Activated CD4-positive, alpha-beta memory T cell treated with anti-CD3 and anti-CD28 coated beads, Interleukin-2, amount 10 ng/mL, durations not matched to agents 7 days and 5 days (primary cell): ENCODE results near the gene NCOA5. TPM values are rescaled to one million over a fixed set of nuclear protein-coding genes. Genes with fewer than 3 reads are reported as not detected.

ENCODE experiments used
- CTCF ChIA-PET: fragments of 350-600 bp; sonication (Branson Sonifier 250); formaldehyde crosslinking; loops from one replicate; lab custom pipeline; 2021; ENCODE audit warnings: antibody characterized with exemption, inconsistent platforms; lab: Charles Lee
- POLR2A ChIA-PET: fragments of 350-600 bp; sonication (Branson Sonifier 250); formaldehyde crosslinking; loops from one replicate; lab custom pipeline; 2021; ENCODE audit warnings: antibody characterized with exemption; lab: Charles Lee
- DNase-seq: peaks from one replicate; pipeline ENCODE4 v3.0.0-alpha.2; 2020
- H3K27ac Mint-ChIP-seq: one replicate; pipeline ENCODE4 v1.8.0; 2021; ENCODE audit warnings: mild to moderate bottlenecking, mixed read lengths
- H3K27me3 Mint-ChIP-seq: one replicate; pipeline ENCODE4 v1.8.0; 2021; ENCODE audit warnings: mixed read lengths
- H3K36me3 Mint-ChIP-seq: one replicate; pipeline ENCODE4 v1.8.0; 2021; ENCODE audit warnings: low read depth, mixed read lengths
- H3K4me1 Mint-ChIP-seq: one replicate; pipeline ENCODE4 v1.8.0; 2021; ENCODE audit warnings: mixed read lengths
- H3K4me3 Mint-ChIP-seq: one replicate; pipeline ENCODE4 v1.8.0; 2021; ENCODE audit warnings: mild to moderate bottlenecking, mixed read lengths
- H3K9me3 Mint-ChIP-seq: one replicate; pipeline ENCODE4 v1.8.0; 2021; ENCODE audit warnings: mixed read lengths
- total RNA-seq, 2 experiments: library from RNA; stranded (reverse); gene quantifications; one replicate each; pipeline ENCODE4 v1.2.3, GENCODE V29; 2021

The NCOA5 gene
- total RNA-seq = 10 to 100 TPM; 24.6 to 26.3 TPM

- H3K27me3 Mint-ChIP-seq = no peaks in the 10 kb centered on the region
- H3K4me1 Mint-ChIP-seq = peaks cover 35% of the 10 kb centered on the region
- no peaks in the 10 kb centered on the region for H3K9me3 Mint-ChIP-seq
- POLR2A ChIA-PET = interaction anchor here (1.8 to 2.4 kb wide), 2 partner anchors 12 to 29 kb away, joined by 5 to 8 read pairs; no protein-coding TSS in a partner anchor
- CTCF ChIA-PET = interaction anchor here (0.6 to 4.1 kb wide), 6 partner anchors 67 to 300 kb away, joined by 3 to 20 read pairs (median 6); partner anchors contain the start of gene ZNF335
- peak within 1 kb of the TSS; percentile 82 for H3K27ac Mint-ChIP-seq
- peak within 1 kb of the TSS; percentile 84 for H3K4me3 Mint-ChIP-seq
- DNase-seq = peak; percentile 96
- peaks cover 6% of the 10 kb centered on the region for H3K36me3 Mint-ChIP-seq
Measured at GRCh38 chr20:46089417-46090388, at the start of gene NCOA5. Gene NCOA5 (minus strand): TSS chr20:46089962. CDS start chr20:46079424, 10,538 bp downstream.

GRCh38 chr20:46139266-46139889 is 49.6 kb upstream of the NCOA5 start:
- Mint-ChIP-seq H3K27me3 (peaks cover 38% of the 10 kb centered on the region), H3K9me3 (no peaks in the 10 kb centered on the region), H3K27ac (no peak overlapping the region), H3K4me1 (no peaks in the 10 kb centered on the region), H3K4me3 (no peak overlapping the region), H3K36me3 (no peaks in the 10 kb centered on the region)
- ChIA-PET CTCF (no interaction called here), POLR2A (no interaction called here)
- DNase-seq = no peak

DNA sequence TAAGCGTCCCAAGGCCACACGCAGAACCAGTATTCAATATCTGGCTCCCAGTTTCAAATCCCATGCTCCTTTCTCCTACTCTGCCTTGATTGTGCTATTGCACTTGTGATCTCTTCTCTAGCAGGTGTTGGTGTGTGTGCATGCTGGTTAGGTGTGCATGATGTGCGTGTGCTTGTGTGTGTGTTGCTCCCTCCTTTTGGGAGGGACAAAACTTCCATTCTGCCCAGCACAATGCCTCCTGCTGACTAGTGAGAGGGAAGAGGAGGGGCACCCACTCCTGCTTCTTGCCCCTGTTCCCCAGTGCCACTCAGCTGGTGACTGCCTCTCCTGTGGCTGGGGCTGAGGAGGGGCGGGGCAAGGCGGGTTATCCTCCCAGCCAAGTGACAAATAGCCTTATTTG is 48.1 kb upstream of the NCOA5 start:
- H3K4me3 Mint-ChIP-seq = no peak overlapping the region
- H3K36me3 Mint-ChIP-seq = no peaks in the 10 kb centered on the region
- no peaks in the 10 kb centered on the region for H3K4me1 Mint-ChIP-seq
- CTCF ChIA-PET = no interaction called here
- no peak overlapping the region for H3K27ac Mint-ChIP-seq
- H3K27me3 Mint-ChIP-seq = peaks cover 34% of the 10 kb centered on the region
- no peak for DNase-seq
- H3K9me3 Mint-ChIP-seq = no peaks in the 10 kb centered on the region
- POLR2A ChIA-PET = no interaction called here

DNA sequence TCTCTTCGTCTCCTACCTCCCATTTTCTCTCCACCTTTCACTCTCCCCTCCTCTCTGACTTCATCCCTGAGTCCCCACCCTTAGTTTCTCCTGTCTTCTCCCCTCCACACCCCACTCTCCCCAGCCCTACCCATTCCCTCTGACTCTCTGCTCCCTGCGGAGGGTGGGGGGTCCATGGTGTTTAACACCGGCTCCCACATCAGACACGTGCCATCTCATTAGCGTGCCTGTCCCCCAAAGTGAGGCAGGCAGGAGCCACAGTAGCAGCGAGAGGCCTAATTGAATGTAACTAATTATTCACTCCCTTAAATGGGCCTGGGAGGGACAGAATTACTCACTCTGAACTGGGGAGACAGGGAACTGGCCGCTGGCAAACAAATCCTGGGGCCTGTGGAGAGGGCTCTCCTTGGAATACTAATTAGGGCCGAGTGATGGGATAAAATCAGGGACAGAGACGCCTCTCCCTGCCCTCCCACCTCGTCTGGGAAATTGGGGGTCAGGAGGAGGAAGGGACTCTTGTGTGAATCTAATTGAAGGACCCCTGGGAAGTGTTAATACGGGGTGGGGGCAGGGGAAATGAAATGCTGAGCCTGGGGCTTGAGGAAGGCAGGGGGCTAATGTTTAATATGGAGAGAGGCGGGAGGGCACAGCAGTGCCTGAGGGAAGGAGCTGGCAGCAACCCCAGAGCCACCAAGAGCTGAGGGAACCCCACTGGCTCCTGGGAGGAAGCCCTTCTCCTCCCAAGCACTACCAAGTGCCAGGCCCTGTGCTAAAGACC is 46.3 kb upstream of the NCOA5 start:
- Mint-ChIP-seq H3K27ac (no peak overlapping the region), H3K4me1 (no peaks in the 10 kb centered on the region), H3K27me3 (peaks cover 27% of the 10 kb centered on the region), H3K36me3 (no peaks in the 10 kb centered on the region), H3K9me3 (no peaks in the 10 kb centered on the region), H3K4me3 (no peak overlapping the region)
- ChIA-PET POLR2A (no interaction called here), CTCF (no interaction called here)
- DNase-seq = no peak

GRCh38 chr20:46134716-46135115 is 45.0 kb upstream of the NCOA5 start:
- H3K9me3 Mint-ChIP-seq = no peaks in the 10 kb centered on the region
- H3K36me3 Mint-ChIP-seq = no peaks in the 10 kb centered on the region
- H3K4me1 Mint-ChIP-seq = no peaks in the 10 kb centered on the region
- DNase-seq = no peak
- CTCF ChIA-PET = no interaction called here
- POLR2A ChIA-PET = no interaction called here
- no peak overlapping the region for H3K27ac Mint-ChIP-seq
- peaks cover 22% of the 10 kb centered on the region for H3K27me3 Mint-ChIP-seq
- H3K4me3 Mint-ChIP-seq = no peak overlapping the region

- no peak overlapping the region for H3K4me3 Mint-ChIP-seq
- no peak overlapping the region for H3K27ac Mint-ChIP-seq
- no peaks in the 10 kb centered on the region for H3K4me1 Mint-ChIP-seq
- no peaks in the 10 kb centered on the region for H3K9me3 Mint-ChIP-seq
- CTCF ChIA-PET = no interaction called here
- no peak for DNase-seq
- peaks cover 21% of the 10 kb centered on the region for H3K27me3 Mint-ChIP-seq
- no peaks in the 10 kb centered on the region for H3K36me3 Mint-ChIP-seq
- POLR2A ChIA-PET = no interaction called here
Measured at GRCh38 chr20:46133886-46134654, 44.3 kb upstream of the NCOA5 start.

- CTCF ChIA-PET = interaction anchor here (0.6 to 1.8 kb wide), 7 partner anchors 12 to 310 kb away, joined by 3 to 8 read pairs (median 4); partner anchors contain the start of gene CD40
- no peaks in the 10 kb centered on the region for H3K9me3 Mint-ChIP-seq
- H3K4me3 Mint-ChIP-seq = no peak overlapping the region
- no peaks in the 10 kb centered on the region for H3K36me3 Mint-ChIP-seq
- no peak overlapping the region for H3K27ac Mint-ChIP-seq
- H3K27me3 Mint-ChIP-seq = peaks cover 20% of the 10 kb centered on the region
- DNase-seq = peak; percentile 54
- POLR2A ChIA-PET = no interaction called here
- no peaks in the 10 kb centered on the region for H3K4me1 Mint-ChIP-seq
Measured at GRCh38 chr20:46132705-46133120, 43.0 kb upstream of the NCOA5 start.

GRCh38 chr20:46131396-46131795 is 41.6 kb upstream of the NCOA5 start:
- no peak overlapping the region for H3K4me3 Mint-ChIP-seq
- POLR2A ChIA-PET = no interaction called here
- CTCF ChIA-PET = interaction anchor here (1.8 kb wide), 1 partner anchor 11 kb away, joined by 4 read pairs; no protein-coding TSS in a partner anchor
- no peak overlapping the region for H3K27ac Mint-ChIP-seq
- H3K36me3 Mint-ChIP-seq = no peaks in the 10 kb centered on the region
- H3K4me1 Mint-ChIP-seq = no peaks in the 10 kb centered on the region
- H3K9me3 Mint-ChIP-seq = no peaks in the 10 kb centered on the region
- DNase-seq = no peak
- peaks cover 20% of the 10 kb centered on the region for H3K27me3 Mint-ChIP-seq

DNA sequence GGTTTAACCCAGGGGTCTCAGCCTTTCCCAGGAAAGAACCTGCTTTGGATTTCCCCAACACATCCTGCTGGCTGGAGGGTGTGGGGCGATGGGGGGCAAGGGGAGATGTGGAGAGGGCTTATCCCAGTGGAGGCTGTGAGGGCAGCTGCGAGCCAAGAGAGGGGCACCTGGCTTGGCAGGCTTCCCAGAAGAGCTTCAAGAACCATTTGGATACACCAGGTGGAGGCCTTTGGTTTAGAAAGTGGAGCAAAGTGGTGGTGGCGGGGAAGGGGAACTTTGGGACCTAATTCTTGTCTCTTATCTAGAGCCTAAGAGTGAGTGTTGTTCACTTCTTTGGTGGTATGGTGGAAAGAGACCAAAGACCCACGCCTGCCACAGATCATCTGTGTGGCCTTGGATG is 40.8 kb upstream of the NCOA5 start:
- peaks cover 20% of the 10 kb centered on the region for H3K27me3 Mint-ChIP-seq
- no peaks in the 10 kb centered on the region for H3K36me3 Mint-ChIP-seq
- ChIA-PET CTCF (interaction anchor here (0.9 kb wide), 1 partner anchor 219 kb away, joined by 4 read pairs; no protein-coding TSS in a partner anchor), POLR2A (no interaction called here)
- H3K4me1 Mint-ChIP-seq = no peaks in the 10 kb centered on the region
- DNase-seq = no peak
- no peaks in the 10 kb centered on the region for H3K9me3 Mint-ChIP-seq
- H3K27ac Mint-ChIP-seq = no peak overlapping the region
- no peak overlapping the region for H3K4me3 Mint-ChIP-seq

DNA sequence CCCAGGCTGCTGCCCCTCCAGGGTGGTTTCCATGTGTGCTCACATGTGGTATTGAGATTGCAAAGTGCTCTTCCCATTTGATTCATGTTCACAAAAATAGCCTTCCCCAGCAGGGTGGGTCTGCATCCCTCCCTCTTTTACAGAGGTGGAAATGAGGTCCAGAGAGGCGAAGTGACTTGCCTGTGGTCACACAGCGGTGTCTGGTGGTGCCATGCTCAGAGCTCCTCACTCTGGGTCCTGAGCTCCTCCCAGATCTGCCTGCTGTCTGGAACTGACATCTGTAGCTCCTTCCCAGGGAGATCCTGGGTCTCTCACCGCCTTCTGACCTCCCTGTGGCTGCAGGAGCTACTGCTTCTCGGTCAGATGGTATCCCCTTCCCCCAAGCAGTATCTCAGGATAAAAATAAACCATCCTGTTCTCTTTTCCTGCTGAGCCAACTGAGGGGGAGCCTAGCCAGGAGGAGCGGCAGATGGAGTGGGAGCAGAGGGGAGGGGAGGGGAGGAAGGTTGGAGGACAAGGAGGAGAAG is 40.3 kb upstream of the NCOA5 start:
- Mint-ChIP-seq H3K36me3 (no peaks in the 10 kb centered on the region), H3K9me3 (no peaks in the 10 kb centered on the region), H3K4me1 (no peaks in the 10 kb centered on the region), H3K4me3 (no peak overlapping the region), H3K27me3 (peaks cover 20% of the 10 kb centered on the region), H3K27ac (no peak overlapping the region)
- DNase-seq = no peak
- CTCF ChIA-PET = interaction anchor here (0.9 to 1.5 kb wide), 2 partner anchors 10 to 219 kb away, joined by 3 to 4 read pairs; no protein-coding TSS in a partner anchor
- POLR2A ChIA-PET = no interaction called here

DNA sequence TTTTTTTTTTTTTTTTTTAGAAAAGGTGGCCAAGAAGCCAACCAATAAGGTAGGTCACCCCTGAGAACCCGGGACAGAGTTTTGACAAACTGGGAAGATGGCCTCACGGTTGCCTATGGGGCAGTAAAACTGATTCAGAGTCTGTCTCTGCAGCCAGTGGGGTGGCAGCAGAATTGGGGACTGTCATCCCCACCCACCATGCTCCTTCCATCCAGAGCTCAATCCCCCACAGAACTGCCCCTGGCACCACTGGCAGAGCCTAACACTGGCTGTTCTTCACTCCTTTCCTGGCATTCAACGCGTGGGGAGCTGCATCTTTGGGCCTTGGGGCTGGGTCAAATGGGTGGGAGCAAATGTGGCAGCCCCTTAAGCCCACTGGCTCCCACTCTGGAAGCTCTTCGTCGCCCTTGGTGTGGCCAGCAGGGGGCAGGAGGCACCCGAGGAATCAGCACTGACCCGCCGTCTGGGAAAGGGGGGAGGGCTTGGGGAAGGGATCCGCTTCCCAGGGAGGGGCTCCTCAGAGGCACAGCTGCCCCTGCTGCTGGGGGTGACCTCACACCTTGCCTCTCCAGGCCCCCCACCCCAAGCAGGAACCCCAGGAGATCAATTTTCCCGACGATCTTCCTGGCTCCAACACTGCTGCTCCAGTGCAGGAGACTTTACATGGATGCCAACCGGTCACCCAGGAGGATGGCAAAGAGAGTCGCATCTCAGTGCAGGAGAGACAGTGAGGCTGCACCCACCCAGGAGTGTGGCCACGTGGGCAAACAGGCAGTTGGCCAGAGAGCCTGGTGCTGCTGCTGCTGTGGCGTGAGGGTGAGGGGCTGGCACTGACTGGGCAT is 38.8 kb upstream of the NCOA5 start:
- Mint-ChIP-seq H3K36me3 (no peaks in the 10 kb centered on the region), H3K4me3 (no peak overlapping the region), H3K27me3 (peaks cover 20% of the 10 kb centered on the region), H3K27ac (no peak overlapping the region), H3K9me3 (no peaks in the 10 kb centered on the region), H3K4me1 (no peaks in the 10 kb centered on the region)
- no peak for DNase-seq
- ChIA-PET POLR2A (no interaction called here), CTCF (interaction anchor here (0.8 to 1.5 kb wide), 7 partner anchors 9 to 310 kb away, joined by 3 to 6 read pairs (median 4); partner anchors contain the start of gene ELMO2)
